ENCODE measurements around the gene CLTB. TPM values are rescaled to one million over a fixed set of nuclear protein-coding genes. Genes with fewer than 3 reads are reported as not detected.
A peak's percentile ranks its signal among the peaks of the same experiment; 100 is the strongest.

CLTB gene
- total RNA-seq, 2 experiments from 2014 or later, result 51.1 to 53.9 TPM

GRCh38 chr5:176424181-176424580 is 7.8 kb upstream of the CLTB start:
- Mint-ChIP-seq H3K27ac (no peak overlapping the region), H3K36me3 (ENCODE audit: low read depth) (no peaks in the 10 kb centered on the region), H3K9me3 (peaks cover 7% of the 10 kb centered on the region), H3K4me3 (no peak overlapping the region), H3K27me3 (ENCODE audit: low read depth) (peaks cover 3% of the 10 kb centered on the region), H3K4me1 (ENCODE audit: low read depth) (no peaks in the 10 kb centered on the region)
- intact Hi-C loops (cut with micrococcal nuclease), result no loop called here
- DNase-seq, result no peak
- CTCF ChIA-PET, result interaction anchor here (0.7 kb wide), 1 partner anchor 507 kb away, joined by 3 read pairs; no protein-coding TSS in a partner anchor

GRCh38 chr5:176420972-176421544 is 4.7 kb upstream of the CLTB start:
- Mint-ChIP-seq H3K27ac (no peak overlapping the region), H3K9me3 (peaks cover 7% of the 10 kb centered on the region), H3K36me3 (ENCODE audit: low read depth) (no peaks in the 10 kb centered on the region), H3K4me1 (ENCODE audit: low read depth) (peaks cover 7% of the 10 kb centered on the region), H3K4me3 (no peak overlapping the region), H3K27me3 (ENCODE audit: low read depth) (peaks cover 3% of the 10 kb centered on the region)
- intact Hi-C loops (cut with micrococcal nuclease), result no loop called here
- no peak for DNase-seq
- CTCF ChIA-PET, result interaction anchor here (1.1 kb wide), 1 partner anchor 27 kb away, joined by 3 read pairs; the partner anchor contains the start of gene FAF2

- Mint-ChIP-seq H3K27me3 (ENCODE audit: low read depth) (no peaks in the 10 kb centered on the region), H3K27ac (no peak overlapping the region), H3K4me1 (ENCODE audit: low read depth) (peaks cover 13% of the 10 kb centered on the region), H3K36me3 (ENCODE audit: low read depth) (no peaks in the 10 kb centered on the region), H3K9me3 (peaks cover 3% of the 10 kb centered on the region), H3K4me3 (no peak overlapping the region)
- CTCF ChIA-PET, result interaction anchor here (1.1 kb wide), 1 partner anchor 28 kb away, joined by 3 read pairs; the partner anchor contains the start of gene FAF2
- intact Hi-C loops (cut with micrococcal nuclease), result no loop called here
- DNase-seq, result no peak
These were observed 3.7 kb upstream of the CLTB start for GRCh38 chr5:176420086-176420485.

GRCh38 chr5:176418251-176418650 is 1.9 kb upstream of the CLTB start:
- CTCF ChIA-PET, result interaction anchor here (1.0 to 3.6 kb wide), 4 partner anchors 30 to 178 kb away, joined by 3 to 21 read pairs (median 13); partner anchors contain the start of gene FAF2
- peaks cover 29% of the 10 kb centered on the region for H3K4me1 Mint-ChIP-seq (ENCODE audit: low read depth)
- intact Hi-C loops (cut with micrococcal nuclease), result loop anchor here (1.0 kb wide), 1 partner anchor 20 kb away; no protein-coding TSS in a partner anchor
- H3K9me3 Mint-ChIP-seq, result peaks cover 3% of the 10 kb centered on the region
- no peak overlapping the region for H3K4me3 Mint-ChIP-seq
- no peaks in the 10 kb centered on the region for H3K36me3 Mint-ChIP-seq (ENCODE audit: low read depth)
- H3K27me3 Mint-ChIP-seq (ENCODE audit: low read depth), result no peaks in the 10 kb centered on the region
- no peak overlapping the region for H3K27ac Mint-ChIP-seq
- no peak for DNase-seq

- intact Hi-C loops (cut with micrococcal nuclease), result loop anchor here (1.0 to 2.0 kb wide), 7 partner anchors 28 to 230 kb away; partner anchors contain the start of genes FAF2 and TSPAN17
- peaks cover 3% of the 10 kb centered on the region for H3K9me3 Mint-ChIP-seq
- no peak for DNase-seq
- H3K4me1 Mint-ChIP-seq (ENCODE audit: low read depth), result peaks cover 34% of the 10 kb centered on the region
- no peaks in the 10 kb centered on the region for H3K27me3 Mint-ChIP-seq (ENCODE audit: low read depth)
- no peak overlapping the region for H3K27ac Mint-ChIP-seq
- CTCF ChIA-PET, result interaction anchor here (0.5 to 3.6 kb wide), 15 partner anchors 10 to 592 kb away, joined by 3 to 21 read pairs (median 4); partner anchors contain the start of gene FAF2
- H3K36me3 Mint-ChIP-seq (ENCODE audit: low read depth), result no peaks in the 10 kb centered on the region
- peak overlapping the region; percentile 52 for H3K4me3 Mint-ChIP-seq
These were observed 626 bp upstream of the CLTB start for GRCh38 chr5:176416965-176417364.

- Mint-ChIP-seq H3K4me1 (ENCODE audit: low read depth) (peaks cover 43% of the 10 kb centered on the region), H3K27ac (peak overlapping the region; percentile 74), H3K9me3 (no peaks in the 10 kb centered on the region), H3K27me3 (ENCODE audit: low read depth) (no peaks in the 10 kb centered on the region), H3K4me3 (peak overlapping the region; percentile 74), H3K36me3 (ENCODE audit: low read depth) (no peaks in the 10 kb centered on the region)
- intact Hi-C loops (cut with micrococcal nuclease), result loop anchor here (2.0 kb wide), 2 partner anchors 55 to 203 kb away; partner anchors contain the start of gene KIAA1191
- DNase-seq, result no peak
- CTCF ChIA-PET, result interaction anchor here (0.7 to 3.6 kb wide), 9 partner anchors 27 to 182 kb away, joined by 3 to 21 read pairs (median 3); partner anchors contain the start of gene FAF2
These were observed 943 bp downstream of the CLTB start for GRCh38 chr5:176415240-176415951.

- Mint-ChIP-seq H3K4me1 (ENCODE audit: low read depth) (peaks cover 43% of the 10 kb centered on the region), H3K9me3 (no peaks in the 10 kb centered on the region), H3K27me3 (ENCODE audit: low read depth) (no peaks in the 10 kb centered on the region), H3K27ac (no peak overlapping the region), H3K36me3 (ENCODE audit: low read depth) (no peaks in the 10 kb centered on the region), H3K4me3 (peak overlapping the region; percentile 60)
- CTCF ChIA-PET, result no interaction called here
- DNase-seq, result no peak
- intact Hi-C loops (cut with micrococcal nuclease), result loop anchor here (2.0 kb wide), 2 partner anchors 54 to 204 kb away; partner anchors contain the start of gene KIAA1191
These were observed 1.6 kb downstream of the CLTB start for GRCh38 chr5:176414704-176415103.

GRCh38 chr5:176413709-176414191 is 2.6 kb downstream of the CLTB start:
- Mint-ChIP-seq H3K27ac (no peak overlapping the region), H3K4me3 (no peak overlapping the region), H3K9me3 (no peaks in the 10 kb centered on the region), H3K4me1 (ENCODE audit: low read depth) (peaks cover 43% of the 10 kb centered on the region), H3K27me3 (ENCODE audit: low read depth) (no peaks in the 10 kb centered on the region), H3K36me3 (ENCODE audit: low read depth) (no peaks in the 10 kb centered on the region)
- no peak for DNase-seq
- CTCF ChIA-PET, result interaction anchor here (1.4 kb wide), 1 partner anchor 122 kb away, joined by 3 read pairs; no protein-coding TSS in a partner anchor
- intact Hi-C loops (cut with micrococcal nuclease), result loop anchor here (2.0 kb wide), 2 partner anchors 53 to 205 kb away; partner anchors contain the start of gene KIAA1191

- intact Hi-C loops (cut with micrococcal nuclease), result no loop called here
- Mint-ChIP-seq H3K36me3 (ENCODE audit: low read depth) (no peaks in the 10 kb centered on the region), H3K4me3 (no peak overlapping the region), H3K4me1 (ENCODE audit: low read depth) (peaks cover 43% of the 10 kb centered on the region), H3K9me3 (no peaks in the 10 kb centered on the region), H3K27ac (no peak overlapping the region), H3K27me3 (ENCODE audit: low read depth) (no peaks in the 10 kb centered on the region)
- CTCF ChIA-PET, result interaction anchor here (1.4 kb wide), 1 partner anchor 122 kb away, joined by 3 read pairs; no protein-coding TSS in a partner anchor
- DNase-seq, result no peak
These were observed 3.1 kb downstream of the CLTB start for GRCh38 chr5:176413255-176413565.

GRCh38 chr5:176412517-176413254 is 3.7 kb downstream of the CLTB start:
- H3K36me3 Mint-ChIP-seq (ENCODE audit: low read depth), result peaks cover 3% of the 10 kb centered on the region
- no peak overlapping the region for H3K27ac Mint-ChIP-seq
- H3K9me3 Mint-ChIP-seq, result no peaks in the 10 kb centered on the region
- intact Hi-C loops (cut with micrococcal nuclease), result no loop called here
- peaks cover 43% of the 10 kb centered on the region for H3K4me1 Mint-ChIP-seq (ENCODE audit: low read depth)
- DNase-seq, result no peak
- CTCF ChIA-PET, result interaction anchor here (1.4 kb wide), 1 partner anchor 123 kb away, joined by 3 read pairs; no protein-coding TSS in a partner anchor
- no peak overlapping the region for H3K4me3 Mint-ChIP-seq
- no peaks in the 10 kb centered on the region for H3K27me3 Mint-ChIP-seq (ENCODE audit: low read depth)

- Mint-ChIP-seq H3K27ac (no peak overlapping the region), H3K4me1 (ENCODE audit: low read depth) (peaks cover 35% of the 10 kb centered on the region), H3K4me3 (no peak overlapping the region), H3K36me3 (ENCODE audit: low read depth) (peaks cover 9% of the 10 kb centered on the region), H3K27me3 (ENCODE audit: low read depth) (no peaks in the 10 kb centered on the region), H3K9me3 (no peaks in the 10 kb centered on the region)
- no peak for DNase-seq
- CTCF ChIA-PET, result no interaction called here
- intact Hi-C loops (cut with micrococcal nuclease), result no loop called here
These were observed 5.7 kb downstream of the CLTB start for GRCh38 chr5:176410486-176411180.

All from activated naive CD4-positive, alpha-beta T cell treated with anti-CD3 and anti-CD28 coated beads for 36 hours (primary cell).